AG08396 (cell line): ENCODE measurements around the gene ANO1.
A peak's percentile ranks its signal among the peaks of the same experiment; 100 is the strongest.

Experiments used
- DNase-seq: peaks from one replicate; pipeline ENCODE4 v3.0.0; 2012; ENCODE audit warnings: low spot score, mixed read lengths

ANO1 gene

GRCh38 chr11:70164705-70165104 lies 86.6 kb downstream of the ANO1 start:
- DNase-seq = no peak

GRCh38 chr11:70167120-70167519 lies 89.0 kb downstream of the ANO1 start:
- DNase-seq = no peak

GRCh38 chr11:70167723-70168404 lies 89.7 kb downstream of the ANO1 start:
- no peak for DNase-seq

- DNase-seq = no peak
These were observed 90.3 kb downstream of the ANO1 start for GRCh38 chr11:70168405-70168754.

GRCh38 chr11:70169127-70169526 lies 91.0 kb downstream of the ANO1 start:
- no peak for DNase-seq

GRCh38 chr11:70169632-70170031 lies 91.5 kb downstream of the ANO1 start:
- DNase-seq = no peak

- no peak for DNase-seq
These were observed 92.6 kb downstream of the ANO1 start for GRCh38 chr11:70170596-70171210.

- no peak for DNase-seq
These were observed 94.9 kb downstream of the ANO1 start for GRCh38 chr11:70173018-70173417.

GRCh38 chr11:70174547-70175235 lies 96.6 kb downstream of the ANO1 start:
- DNase-seq = no peak

GRCh38 chr11:70175236-70175698 lies 97.2 kb downstream of the ANO1 start:
- no peak for DNase-seq

GRCh38 chr11:70176940-70177689 lies 99.0 kb downstream of the ANO1 start:
- DNase-seq = peak; percentile 80

- DNase-seq = no peak
These were observed 102.8 kb downstream of the ANO1 start for GRCh38 chr11:70180906-70181305.

- DNase-seq = no peak
These were observed 104.1 kb downstream of the ANO1 start for GRCh38 chr11:70182266-70182665.

- no peak for DNase-seq
These were observed 104.9 kb downstream of the ANO1 start for GRCh38 chr11:70183032-70183431.

GRCh38 chr11:70183483-70184176 lies 105.5 kb downstream of the ANO1 start:
- no peak for DNase-seq

- DNase-seq = no peak
These were observed 106.3 kb downstream of the ANO1 start for GRCh38 chr11:70184396-70184795.

- no peak for DNase-seq
These were observed 107.4 kb downstream of the ANO1 start for GRCh38 chr11:70185348-70186055.

GRCh38 chr11:70186420-70186819 lies 108.3 kb downstream of the ANO1 start:
- DNase-seq = no peak

GRCh38 chr11:70186936-70187335 lies 108.8 kb downstream of the ANO1 start:
- no peak for DNase-seq

GRCh38 chr11:70187771-70188170 lies 109.7 kb downstream of the ANO1 start:
- no peak for DNase-seq

GRCh38 chr11:70189622-70190021 lies 111.5 kb downstream of the ANO1 start:
- no peak for DNase-seq
